TTC549 (cell line): Measurements from ENCODE around the gene RPL10A.

Experiments used
- FAIRE-seq: peaks from 2 replicates; lab custom pipeline; 2012; peaks lifted over from hg19 to GRCh38; lab: Jason Lieb, UNC

The RPL10A gene

DNA sequence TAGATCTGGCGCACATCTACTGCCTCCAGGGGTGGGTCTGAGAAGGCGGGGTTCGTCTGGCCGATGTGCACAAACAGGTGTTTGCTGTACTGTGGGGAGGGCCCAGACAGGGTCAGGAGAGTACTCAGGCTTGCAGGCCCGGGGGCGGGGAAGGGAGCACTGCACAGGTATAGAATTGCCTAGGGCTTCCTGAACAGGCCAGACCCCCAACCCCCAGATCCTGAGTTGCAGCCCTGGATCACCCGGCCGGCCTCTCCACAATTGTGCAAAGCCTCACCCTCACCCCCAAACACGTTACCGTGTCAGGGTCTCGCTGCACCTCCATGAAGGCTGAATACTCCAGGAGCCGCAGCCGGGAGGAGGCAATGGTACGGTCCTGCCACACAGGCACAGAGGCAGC lies 7.8 kb downstream of the RPL10A start:
- no peak for FAIRE-seq

DNA sequence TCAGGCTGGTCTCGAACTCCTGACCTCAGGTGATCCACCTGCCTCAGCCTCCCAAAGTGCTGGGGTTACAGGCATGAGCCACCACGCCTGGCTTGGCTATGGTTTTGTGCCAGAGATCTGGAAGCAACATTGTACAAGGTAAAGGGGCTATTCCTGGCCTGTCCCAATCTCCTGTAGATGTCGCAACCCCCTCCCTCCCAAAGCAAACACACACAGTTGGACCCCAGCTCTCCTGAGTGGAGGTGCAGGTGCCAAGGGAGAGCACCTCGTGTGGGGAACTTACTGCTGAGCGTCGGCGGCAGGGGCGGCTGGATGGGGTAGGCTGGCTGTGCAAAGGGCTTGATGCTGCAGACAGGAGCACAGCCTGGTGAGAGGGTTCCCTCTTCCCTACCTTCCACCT lies 8.8 kb downstream of the RPL10A start:
- FAIRE-seq, result no peak

DNA sequence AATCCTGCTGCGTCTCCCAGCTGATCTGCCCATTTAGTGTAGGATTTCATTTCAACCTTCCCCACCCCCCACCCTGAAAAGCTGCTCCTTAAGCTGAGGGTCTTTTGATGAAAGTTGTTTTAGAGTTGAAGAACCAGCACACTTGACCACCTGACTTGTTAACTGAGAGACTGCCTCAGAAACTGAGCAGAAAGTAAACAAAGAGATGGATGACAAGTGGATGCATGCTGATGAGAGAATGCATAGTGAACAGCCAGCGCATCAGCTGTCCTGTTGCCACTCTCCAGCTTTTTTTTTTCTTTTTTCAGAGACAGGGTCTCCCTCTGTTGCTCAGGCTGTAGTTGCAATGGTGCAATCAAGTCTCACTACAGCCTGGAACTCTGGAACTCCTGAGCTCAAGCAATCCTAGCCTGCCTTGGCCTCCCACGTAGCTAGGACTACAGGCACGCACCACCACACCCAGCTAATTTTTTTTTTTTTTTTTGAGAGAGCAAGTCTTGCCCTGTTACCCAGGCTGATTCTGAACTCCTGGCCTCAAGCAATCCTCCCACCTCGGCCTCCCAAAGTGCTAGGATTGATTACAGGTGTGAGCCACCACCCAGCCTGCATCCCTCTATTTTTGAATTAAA lies 9.5 kb downstream of the RPL10A start:
- no peak for FAIRE-seq

DNA sequence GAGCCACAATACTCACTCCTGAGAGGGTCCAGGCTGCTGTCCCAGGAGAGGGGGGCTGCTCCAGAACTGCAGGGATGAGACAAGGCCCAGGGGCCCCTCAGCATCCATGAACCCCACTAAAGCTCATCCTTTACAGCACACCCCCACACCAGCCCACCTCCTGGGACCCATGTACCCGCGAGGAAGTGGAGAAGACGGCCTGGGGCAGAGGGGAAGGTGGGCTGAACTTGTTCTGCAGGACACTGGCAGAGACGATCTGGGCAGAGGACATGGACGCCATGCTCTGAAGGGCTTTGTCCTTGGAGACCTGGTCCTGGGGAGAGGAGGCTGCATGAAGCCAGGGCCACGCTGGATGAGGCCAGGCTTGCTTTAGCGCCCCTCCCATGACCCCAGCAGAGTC lies 10.1 kb downstream of the RPL10A start:
- no peak for FAIRE-seq

DNA sequence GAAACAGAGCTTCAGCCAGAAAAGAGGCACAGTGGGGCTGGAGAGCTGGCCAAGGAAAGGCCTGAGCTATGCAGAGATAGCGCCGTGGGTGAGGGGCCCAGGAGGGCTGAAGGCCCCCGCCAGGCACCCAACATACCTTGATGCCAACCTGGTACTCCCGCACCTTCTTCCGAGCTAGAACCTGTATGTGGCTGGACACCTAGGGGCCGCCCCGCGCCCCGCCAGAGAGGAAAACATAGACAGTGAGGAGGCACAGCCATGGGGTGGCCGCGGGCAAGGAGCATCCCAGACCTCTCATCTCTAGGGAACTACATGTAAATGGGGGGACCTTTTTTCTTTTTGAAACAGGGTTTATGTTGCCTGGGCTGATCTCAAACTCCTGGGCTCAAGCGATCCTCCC lies 12.0 kb downstream of the RPL10A start:
- FAIRE-seq, result no peak

DNA sequence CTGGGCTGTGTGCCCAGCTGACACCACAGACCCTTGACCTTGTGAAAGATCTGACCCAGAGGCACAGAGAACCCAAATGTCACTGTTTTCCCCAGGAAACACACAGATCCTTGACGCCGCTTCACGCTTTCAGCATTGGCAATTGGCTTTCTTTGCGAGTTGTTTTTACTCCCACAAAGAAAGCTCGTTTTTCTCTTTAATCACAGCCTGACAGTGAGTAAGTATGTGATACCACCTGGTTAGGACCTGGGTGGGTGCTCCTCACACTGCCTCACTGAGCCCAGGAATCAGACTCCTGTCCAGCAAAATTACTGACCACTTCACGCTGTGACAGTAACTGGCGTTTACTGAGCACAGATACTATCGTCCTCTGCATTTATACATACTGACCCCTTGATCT lies 13.0 kb downstream of the RPL10A start:
- FAIRE-seq, result no peak

DNA sequence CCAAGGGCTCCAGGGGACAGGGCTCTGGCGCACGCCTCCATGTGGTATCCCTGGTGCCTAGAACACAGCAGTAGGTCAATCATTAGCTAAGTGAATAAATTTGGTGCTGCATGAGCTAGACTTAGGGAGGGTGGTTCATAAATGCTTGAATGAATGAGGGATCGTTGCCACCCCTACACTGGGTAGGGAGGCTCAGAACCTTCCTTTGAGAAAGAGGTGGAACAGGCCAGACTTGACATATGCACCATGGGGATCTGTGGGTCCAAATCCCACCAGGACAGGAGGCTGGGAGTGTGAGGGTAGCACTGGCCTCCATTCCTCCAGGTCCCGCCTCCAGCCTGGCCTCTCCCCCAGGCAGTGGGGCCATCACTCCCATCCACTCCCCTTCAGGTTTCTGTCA lies 14.9 kb downstream of the RPL10A start:
- FAIRE-seq, result no peak

DNA sequence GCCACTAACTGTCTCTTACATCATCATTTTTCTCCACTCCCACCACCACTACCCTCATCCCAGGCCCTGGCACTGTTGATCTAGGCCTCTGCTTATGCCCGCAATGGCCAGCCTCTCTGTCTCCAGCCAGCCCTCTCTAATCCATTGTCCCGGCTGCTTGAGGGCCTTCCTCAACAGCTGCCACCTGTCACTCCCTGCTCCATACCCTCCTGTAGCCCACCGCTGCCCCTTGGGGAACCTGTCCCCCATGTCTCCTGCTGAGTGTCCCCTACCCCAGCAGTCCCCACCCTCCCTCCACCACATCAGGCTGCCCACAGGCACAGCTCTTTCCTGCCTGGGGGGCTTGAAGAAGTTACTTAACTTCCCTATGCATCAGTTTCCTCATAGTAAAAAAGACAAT lies 15.3 kb downstream of the RPL10A start:
- no peak for FAIRE-seq

DNA sequence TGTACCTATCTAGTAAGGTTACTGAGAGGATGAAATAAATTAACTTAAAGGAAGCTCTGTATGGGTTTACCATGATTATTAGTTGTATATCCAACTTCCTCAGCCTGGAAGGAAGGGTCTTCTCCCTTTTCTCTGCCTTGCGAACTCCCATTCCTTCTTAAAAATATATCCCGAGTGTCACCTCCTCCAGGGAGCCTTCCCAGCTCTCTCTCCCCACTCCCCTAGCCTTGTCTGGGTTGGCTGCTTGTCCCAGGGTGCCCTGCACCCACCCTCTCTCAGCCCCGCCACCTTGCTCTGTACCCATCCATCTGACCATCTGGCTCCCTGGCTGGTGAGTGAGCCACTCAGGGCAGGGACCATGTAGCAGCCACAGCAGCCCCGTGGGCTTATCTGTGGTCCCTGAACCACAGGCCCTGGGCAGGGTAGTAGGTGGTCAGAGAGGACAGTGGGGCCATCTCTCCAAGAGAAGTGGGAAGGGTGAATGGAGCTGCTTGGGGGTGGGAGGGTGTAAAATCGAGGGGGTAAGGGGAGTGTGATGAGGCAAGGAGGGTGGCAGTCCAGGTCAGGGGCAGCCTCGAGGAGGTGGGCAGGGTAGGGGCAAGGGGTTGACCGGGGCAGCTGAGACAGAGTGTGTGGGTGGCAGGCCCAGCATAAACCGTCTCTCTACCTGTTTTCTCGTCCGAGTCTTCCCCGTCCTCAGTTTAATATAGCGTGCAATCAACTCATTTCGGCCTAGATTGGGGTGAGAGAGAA lies 15.9 kb downstream of the RPL10A start:
- FAIRE-seq, result no peak

DNA sequence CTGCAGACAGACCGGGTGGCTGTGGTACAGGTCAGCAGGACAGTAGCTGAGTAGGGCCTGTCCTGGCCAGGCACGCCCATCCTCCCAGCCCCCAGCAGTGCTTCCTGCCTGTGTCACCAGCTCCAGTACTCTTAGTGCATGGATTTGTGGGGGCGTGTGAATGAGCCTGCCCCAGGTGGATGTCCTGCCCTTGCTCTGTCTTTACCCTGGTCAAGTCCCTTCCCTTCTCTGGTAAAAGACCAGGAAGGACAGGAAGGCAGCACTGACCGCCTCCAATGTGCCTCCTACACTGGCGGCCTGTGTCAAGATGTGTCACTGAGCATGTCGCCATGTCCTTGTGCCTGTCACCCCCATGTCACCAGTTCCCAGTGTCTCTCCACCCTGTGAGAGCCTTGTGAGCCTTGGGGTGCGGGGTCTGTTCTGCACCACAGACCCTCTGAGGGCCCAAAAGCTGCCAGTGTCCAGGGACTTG lies 16.8 kb downstream of the RPL10A start:
- FAIRE-seq, result no peak

DNA sequence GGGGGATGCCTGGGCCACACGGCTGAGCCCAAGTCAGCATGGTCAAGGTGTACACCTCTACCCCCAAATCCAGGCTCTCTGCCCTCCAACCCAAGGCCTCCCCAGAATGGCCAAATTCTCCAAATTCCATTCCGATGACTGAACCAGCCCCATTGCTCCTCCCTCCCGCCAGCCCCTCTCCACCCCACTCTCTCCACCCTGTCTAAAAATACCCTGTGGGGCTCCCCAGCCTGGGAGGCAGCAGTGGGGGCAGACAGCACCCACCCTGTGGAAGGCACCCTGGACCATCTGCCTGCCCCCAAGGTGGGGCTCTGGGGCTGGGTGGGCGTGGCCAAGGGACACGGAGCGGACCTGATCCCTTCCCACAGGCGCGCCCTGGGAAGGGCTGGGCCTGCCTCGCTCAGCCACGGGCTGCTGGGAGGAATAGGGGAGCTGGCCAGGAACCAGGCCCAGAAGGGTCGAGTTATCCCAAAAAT lies 17.2 kb downstream of the RPL10A start:
- FAIRE-seq, result no peak

DNA sequence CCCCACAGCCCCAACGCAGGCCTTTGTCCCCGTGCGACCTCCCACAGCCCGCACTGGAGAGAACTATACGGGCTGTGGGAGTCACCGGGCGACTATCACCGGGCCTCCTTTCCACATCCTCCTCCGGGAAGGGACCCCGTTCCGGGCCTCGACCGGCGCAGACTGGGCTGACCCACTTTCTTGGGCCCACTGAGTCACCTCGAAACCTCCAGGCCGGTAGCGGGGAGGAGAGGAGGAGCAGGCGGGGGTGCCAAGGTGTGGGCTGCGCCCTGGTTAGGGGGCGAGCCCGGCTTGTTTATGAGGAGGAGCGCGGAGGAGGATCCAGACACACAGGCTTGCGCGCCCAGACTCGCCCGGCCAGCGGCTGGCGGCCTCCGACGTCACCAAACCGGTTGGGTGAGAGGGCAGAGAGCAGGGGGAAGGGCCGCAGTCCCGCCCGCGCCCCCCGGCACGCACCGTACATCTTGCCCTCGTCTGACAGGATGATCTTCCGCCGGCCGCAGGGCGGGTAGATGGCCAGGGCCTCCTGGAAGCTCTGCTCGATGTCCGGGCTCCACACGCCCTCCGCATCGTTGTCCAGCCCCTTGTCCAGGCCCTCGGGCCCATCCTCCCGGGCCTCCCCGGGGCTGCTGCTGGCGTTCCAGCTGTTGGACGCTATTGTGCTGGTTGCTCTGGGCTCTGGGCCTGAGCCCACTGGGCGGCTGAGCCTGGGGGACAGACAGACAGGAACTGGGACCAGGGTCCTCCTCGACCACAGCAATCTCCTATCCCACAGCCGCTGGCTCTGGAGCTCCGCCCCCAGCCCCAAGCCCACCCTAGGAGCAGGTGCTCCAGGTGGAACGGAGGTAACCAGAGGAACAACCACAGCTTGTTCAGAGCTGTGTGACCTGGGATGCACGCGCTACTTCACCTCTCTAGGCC lies 18.1 kb downstream of the RPL10A start:
- no peak for FAIRE-seq

DNA sequence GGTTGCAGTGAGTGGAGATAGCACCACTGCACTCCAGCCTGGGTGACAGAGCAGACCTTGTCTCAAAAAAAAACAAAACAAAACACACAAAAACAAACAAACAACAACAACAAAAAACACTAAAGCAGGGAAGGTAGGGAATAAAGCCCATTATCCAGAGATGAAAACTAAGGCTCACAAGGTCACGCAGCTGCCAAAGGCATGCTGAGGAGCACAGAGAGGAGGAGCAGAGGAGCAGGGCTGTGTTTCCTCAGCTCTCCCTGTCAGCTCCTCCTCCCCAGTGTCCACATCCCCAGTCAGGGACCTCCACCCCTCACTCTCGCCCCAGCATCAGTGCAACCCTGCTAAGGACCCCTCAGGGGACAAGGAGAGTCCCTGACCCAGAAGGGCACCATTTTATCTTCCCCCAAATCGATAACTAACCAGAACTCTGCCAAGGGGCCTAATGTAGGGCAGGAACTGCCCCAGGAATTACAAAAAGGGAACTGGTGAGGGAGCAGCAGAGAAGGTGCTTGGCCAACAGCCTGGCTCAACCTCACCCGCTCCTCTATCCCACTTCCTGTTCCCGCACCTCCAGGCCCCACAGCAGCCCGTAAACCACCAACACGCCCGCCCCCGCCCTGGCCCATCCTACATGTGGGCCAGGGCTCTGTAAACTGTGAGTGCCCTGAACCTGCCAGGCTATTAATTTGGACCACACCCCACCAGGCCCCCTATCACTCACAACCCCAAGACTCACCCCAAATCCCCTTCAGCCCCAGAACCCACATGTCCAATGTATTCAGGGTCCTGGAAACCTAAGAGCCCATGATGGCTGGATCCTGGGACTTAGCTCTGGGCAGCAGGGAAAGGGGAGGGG lies 19.7 kb downstream of the RPL10A start:
- FAIRE-seq, result no peak

DNA sequence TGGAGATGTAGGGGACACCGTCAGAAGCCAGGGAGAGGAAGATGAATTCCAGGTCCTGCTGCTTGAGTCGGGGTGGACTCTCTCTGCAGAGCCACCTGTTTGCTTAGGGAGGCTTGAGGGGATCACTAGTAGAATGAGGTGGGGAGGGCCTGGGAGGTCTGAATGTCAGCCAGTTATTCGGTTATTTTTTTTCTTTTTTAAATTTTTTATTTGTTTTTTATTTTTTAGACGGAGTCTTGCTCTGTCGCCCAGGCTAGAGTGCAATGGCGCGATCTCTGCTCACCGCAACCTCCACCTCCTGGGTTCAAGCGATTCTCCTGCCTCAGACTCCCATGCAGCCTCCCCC lies 20.3 kb downstream of the RPL10A start:
- FAIRE-seq, result no peak

DNA sequence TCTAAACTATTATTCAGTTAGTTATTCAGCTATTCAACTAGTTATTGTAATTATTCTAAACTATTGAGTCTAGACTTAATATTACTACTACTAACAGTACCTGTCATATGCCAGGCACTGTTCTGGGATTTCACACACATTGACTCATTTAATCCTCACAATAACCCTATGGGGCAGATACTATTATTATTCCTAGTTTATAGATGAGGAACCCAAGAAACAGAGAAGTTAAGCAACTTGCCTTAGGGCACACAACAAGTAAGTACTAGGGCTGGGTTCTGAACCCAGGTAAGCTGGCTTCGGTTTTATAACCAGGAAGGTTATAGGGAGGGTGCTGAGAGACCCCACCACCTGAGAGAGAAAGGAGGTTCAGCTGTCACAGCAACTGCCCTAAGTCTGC lies 20.9 kb downstream of the RPL10A start:
- FAIRE-seq, result no peak

DNA sequence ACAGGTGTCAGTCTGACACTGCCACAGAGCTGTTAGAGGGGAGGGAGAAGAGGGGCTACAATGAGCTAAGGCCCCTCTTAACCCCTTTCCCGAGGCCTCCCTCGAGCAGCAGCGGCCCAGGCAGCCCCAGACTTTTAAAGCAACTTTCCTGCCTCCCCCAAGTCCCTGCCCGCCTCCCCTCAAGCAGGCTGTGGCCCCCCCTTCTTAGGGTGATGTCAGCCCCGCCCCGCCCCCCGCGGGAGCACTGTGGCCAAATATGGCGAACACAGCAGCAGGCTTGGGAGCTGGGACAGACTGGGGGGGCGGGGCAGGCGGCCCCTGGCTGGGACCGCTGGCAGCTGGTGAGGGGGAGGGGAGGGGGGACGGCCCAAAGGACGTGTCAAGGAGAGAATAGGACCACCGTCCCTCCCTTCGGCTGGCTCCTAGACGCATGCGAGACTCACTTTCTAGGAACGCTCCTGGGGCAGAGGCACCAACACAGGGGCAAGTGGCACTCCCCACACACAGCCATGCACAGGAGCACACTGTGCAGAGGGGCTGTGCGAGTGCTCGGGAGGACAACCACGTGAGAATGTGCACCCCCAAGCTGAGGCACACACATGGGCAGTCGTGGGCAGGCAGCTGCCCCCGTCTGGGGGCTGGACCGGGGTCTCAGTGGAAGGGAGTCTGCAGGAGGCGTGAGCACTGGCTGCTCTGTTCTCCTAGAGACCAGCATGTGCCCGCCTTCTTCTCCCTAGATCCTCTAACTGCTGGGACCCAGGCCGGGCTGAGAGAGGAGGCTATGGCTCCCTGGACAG lies 22.0 kb downstream of the RPL10A start:
- FAIRE-seq, result no peak

DNA sequence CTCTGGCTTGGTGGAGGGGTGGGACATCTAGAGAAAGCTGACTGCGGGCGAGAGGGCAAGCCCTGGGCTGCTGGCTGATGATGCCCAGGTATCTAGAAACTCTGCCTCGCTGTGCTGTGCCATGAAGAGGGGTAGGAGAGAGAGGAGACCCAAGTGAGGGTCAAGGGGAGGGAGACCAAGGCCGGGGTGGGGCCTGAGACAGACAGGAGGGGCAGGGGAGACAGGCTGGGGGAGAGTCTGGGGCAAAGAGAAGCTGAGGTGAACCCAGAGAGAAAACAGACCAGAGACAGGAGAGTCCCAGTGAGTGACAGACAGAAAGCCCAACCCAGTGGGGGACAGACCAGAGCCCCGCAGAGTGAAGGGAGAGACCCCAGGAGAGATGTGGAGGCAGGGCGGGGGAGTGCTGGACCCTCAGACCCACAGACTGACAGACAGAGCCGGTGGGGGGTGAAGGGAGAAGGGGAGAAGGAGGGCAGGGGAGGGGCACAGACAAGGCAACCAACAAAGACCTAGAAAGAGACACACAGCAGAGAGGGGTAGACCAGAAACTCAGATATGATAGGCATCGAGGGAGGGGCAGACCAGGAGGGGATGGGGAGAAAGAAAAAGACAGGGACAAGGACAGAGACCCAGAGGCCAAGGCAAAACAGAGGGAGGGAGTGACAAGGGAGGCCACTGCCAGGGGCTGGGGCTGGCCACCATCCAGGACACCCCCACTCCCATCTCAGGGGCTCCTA lies 22.8 kb downstream of the RPL10A start:
- no peak for FAIRE-seq

DNA sequence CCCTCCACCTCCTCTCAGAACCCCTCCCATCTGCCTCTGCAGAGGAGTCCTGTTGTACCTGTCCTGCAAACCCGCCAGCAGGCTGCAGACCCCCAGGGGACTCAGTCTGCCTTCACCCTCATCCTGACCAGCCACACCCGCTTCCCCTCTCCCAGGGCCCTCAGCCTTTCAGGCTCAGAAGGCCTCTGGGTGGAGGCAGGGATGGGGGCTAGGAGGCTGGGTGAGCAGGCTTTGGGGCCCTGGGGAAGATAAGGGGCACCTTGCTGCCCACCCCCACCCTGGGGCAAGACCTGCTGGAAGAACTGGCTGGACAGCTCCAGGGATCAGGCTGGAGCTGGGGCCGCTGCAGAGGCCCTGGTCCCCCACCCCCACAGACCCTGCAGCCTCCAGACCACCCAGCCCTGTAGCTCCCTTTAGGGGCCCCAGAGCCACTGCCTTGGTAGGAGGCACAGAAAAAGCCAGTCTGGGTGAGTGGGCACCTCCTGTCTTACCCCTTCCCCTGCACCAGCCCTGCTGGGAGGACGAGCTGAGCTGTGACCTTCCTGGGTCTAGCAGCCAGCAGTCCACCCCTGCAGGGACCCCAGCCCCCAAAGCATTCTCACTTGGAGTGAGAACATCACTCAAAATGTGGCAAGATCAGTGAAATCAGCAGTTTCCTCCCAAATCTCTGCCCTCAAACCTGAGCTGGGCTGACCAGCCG lies 23.5 kb downstream of the RPL10A start:
- FAIRE-seq, result no peak

DNA sequence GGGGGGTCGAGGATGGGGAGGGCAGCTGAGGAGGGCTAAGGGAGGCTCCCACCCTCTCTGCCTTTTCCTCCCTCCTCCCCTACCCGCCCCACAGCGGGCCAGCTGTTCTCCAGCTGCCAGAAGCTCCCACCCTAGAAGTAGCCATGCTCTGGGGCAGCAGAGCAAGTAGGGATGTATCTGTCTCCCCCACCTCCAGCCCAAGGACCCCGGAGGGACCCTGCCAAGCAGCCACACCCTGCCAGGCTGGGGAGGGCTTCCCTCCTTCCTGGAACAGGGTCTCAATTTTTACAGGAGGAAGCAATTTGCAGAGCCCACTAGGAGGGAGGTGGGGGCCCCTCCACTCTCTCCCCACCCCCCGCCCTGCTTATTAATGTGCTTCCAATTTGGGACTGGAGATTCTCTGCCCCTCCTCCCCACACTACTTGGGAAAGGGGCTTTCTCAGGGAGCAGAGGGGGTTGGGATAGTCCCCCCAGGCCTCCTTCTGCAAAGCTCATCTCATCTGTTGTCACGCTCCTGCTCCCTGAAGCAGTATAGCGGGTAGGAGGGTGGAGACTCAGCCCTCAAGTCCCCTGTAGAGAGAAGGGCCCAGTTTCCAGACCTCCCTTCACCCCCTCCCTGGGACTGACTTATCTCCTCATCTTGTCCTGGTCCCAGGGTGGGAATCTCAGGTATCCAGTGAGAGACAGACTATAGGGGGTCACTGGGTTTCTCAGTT lies 24.2 kb downstream of the RPL10A start:
- no peak for FAIRE-seq
